ENCODE measurements around the gene TMCO2. TPM values are rescaled to one million over a fixed set of nuclear protein-coding genes. Genes with fewer than 3 reads are reported as not detected.

The TMCO2 gene
- total and polyA plus RNA-seq, 10 of the 15 experiments (the other 5 are each of a cell fraction or from before 2014, with no cell fraction given) = not detected

GRCh38 chr1:40239626-40240025 lies 8.1 kb upstream of the TMCO2 start:
- no peak overlapping the region for H2AFZ ChIP-seq (ENCODE audit: control insufficient read depth, low read depth, low read length)
- no peak for FAIRE-seq
- H3K9ac ChIP-seq (ENCODE audit: control insufficient read depth, insufficient read depth, low read length) = no peak overlapping the region
- H3K4me1 ChIP-seq (ENCODE audit: control insufficient read depth, insufficient read depth, low read length) = peaks cover 13% of the 10 kb centered on the region
- TF ChIP-seq RCOR1 (conservative IDR thresholded peaks at IDR 0.05; ENCODE audit: low read depth, low read length) (no peak), ZSCAN29 (IDR thresholded peaks at IDR 0.05) (no peak), HDAC6 (IDR thresholded peaks at IDR 0.05; ENCODE audit: unreplicated experiment) (no peak), CTCF (IDR thresholded peaks at IDR 0.05 in 2 of 3, conservative IDR thresholded peaks at IDR 0.05 in 1 of 3; ENCODE audit: control insufficient read depth in 2 of 3, extremely low read depth in 1 of 3, insufficient read depth in 1 of 3, low read depth in 3 of 3, low read length in 3 of 3) (no peak), ZNF274 (IDR thresholded peaks at IDR 0.05; ENCODE audit: insufficient read depth, insufficient read length) (no peak), ZZZ3 (IDR thresholded peaks at IDR 0.05; ENCODE audit: control insufficient read depth, insufficient read length, low read depth) (no peak), POLR2A (IDR thresholded peaks at IDR 0.05; ENCODE audit: low read depth, low read length) (no peak), SKIL (IDR thresholded peaks at IDR 0.05; ENCODE audit: low read depth, poor library complexity, severe bottlenecking) (no peak), CREB1 (IDR thresholded peaks at IDR 0.05; ENCODE audit: low read depth) (no peak), PML (IDR thresholded peaks at IDR 0.05; ENCODE audit: low read length) (no peak)
- no peak for DNase-seq (ENCODE audit: low read depth, low spot score)
- CTCF ChIA-PET = interaction anchor here (1.3 to 6.9 kb wide), 5 partner anchors 9 to 99 kb away, joined by 3 to 33 read pairs (median 8); no protein-coding TSS in a partner anchor
- H4K20me1 ChIP-seq (ENCODE audit: control insufficient read depth, insufficient read depth) = no peaks in the 10 kb centered on the region
- H3K9me3 ChIP-seq (replicated peaks; ENCODE audit: control insufficient read depth, insufficient read depth, low read length) = no peaks in the 10 kb centered on the region
- no peak overlapping the region for H3K27ac ChIP-seq (ENCODE audit: control insufficient read depth, insufficient read depth)
- POLR2A ChIA-PET = interaction anchor here (1.0 kb wide), 1 partner anchor 13 kb away, joined by 3 read pairs; no protein-coding TSS in a partner anchor
- H3K79me2 ChIP-seq (ENCODE audit: control insufficient read depth, insufficient read depth, low read length) = no peaks in the 10 kb centered on the region
- H3K4me3 ChIP-seq = no peak overlapping the region
- BruUV-seq (replicated peaks) = no TSS peak
- ATAC-seq = no peak
- RAD21 ChIA-PET (ENCODE audit: unreplicated experiment) = interaction anchor here (1.0 to 4.0 kb wide), 2 partner anchors 76 to 99 kb away, joined by 3 to 28 read pairs; no protein-coding TSS in a partner anchor
- SMC1A ChIA-PET (ENCODE audit: uncharacterized antibody, unreplicated experiment) = interaction anchor here (1.2 to 3.3 kb wide), 4 partner anchors 11 to 165 kb away, joined by 4 to 13 read pairs (median 6); no protein-coding TSS in a partner anchor
- WGBS (ENCODE audit: insufficient coverage, insufficient replicate concordance, low lambda C conversion rate, missing lambda C conversion rate) = 100% methylated on average over 1 of the region's 1 CpG
- in situ Hi-C loops (cut with MboI) (no loop called here), intact Hi-C loops (cut with micrococcal nuclease; ENCODE audit: unreplicated experiment) (no loop called here)
- peaks cover 1 to 38% of the 10 kb centered on the region in 2 experiments for H3K36me3 ChIP-seq (ENCODE audit: control insufficient read depth in 2 of 2, insufficient read depth in 2 of 2, low read length in 1 of 2)
- H3K4me2 ChIP-seq (ENCODE audit: control insufficient read depth, insufficient read depth) = no peak overlapping the region
- H3K27me3 ChIP-seq (replicated peaks in 1 of 2; ENCODE audit: control insufficient read depth in 2 of 2, insufficient read depth in 2 of 2, low read length in 1 of 2) = no peaks in the 10 kb centered on the region
